ENCODE data around the gene PHF8.

DNA sequence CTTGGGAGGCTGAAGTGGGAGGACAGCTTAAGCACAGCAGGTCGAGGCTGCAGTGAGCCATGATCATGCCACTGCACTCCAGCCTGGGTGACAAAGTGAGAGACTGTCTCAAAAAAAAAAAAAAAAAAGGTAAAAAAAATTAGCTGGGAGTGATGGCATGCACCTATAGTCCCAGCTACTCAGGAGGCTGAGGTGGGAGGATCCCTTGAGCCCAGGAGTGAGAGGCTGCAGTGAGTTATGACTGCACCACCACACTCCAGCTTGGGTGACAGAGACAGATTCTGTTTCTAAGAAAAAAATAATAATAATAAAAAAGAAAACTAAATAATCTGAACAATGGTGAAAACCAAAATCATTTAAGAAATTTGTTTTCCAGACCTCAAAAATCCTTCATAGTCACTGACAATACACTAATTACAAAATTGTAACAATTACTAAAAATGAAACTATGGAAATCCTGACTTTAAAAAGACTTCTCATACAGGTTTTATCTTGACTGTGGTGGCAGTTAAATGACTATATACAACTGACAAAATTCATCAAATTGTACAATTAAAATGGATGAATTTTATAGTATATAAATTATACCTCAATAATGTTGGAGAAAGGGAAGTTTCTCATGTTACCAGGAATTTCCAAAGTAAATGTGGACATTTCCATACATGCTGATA is 31.3 kb downstream of the PHF8 start:
- TF ChIP-seq, protein P1, sequence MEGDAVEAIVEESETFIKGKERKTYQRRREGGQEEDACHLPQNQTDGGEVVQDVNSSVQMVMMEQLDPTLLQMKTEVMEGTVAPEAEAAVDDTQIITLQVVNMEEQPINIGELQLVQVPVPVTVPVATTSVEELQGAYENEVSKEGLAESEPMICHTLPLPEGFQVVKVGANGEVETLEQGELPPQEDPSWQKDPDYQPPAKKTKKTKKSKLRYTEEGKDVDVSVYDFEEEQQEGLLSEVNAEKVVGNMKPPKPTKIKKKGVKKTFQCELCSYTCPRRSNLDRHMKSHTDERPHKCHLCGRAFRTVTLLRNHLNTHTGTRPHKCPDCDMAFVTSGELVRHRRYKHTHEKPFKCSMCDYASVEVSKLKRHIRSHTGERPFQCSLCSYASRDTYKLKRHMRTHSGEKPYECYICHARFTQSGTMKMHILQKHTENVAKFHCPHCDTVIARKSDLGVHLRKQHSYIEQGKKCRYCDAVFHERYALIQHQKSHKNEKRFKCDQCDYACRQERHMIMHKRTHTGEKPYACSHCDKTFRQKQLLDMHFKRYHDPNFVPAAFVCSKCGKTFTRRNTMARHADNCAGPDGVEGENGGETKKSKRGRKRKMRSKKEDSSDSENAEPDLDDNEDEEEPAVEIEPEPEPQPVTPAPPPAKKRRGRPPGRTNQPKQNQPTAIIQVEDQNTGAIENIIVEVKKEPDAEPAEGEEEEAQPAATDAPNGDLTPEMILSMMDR (IDR thresholded peaks at IDR 0.05; ENCODE audit: insufficient read depth, low read length, poor library complexity, severe bottlenecking) = no peak
- no peak for TF ChIP-seq EZH2phosphoT487 (conservative IDR thresholded peaks at IDR 0.05; ENCODE audit: low read length)

All from SU-DHL-6 (cell line).